Smooth muscle cell of the coronary artery (primary cell): ENCODE results near the gene CALB2. TPM values are rescaled to one million over a fixed set of nuclear protein-coding genes. Genes with fewer than 3 reads are reported as not detected.

Experiments used
- total RNA-seq: library from RNA; depleted of rRNA; stranded (reverse); fragments of >200 nt; gene quantifications from 2 replicates; pipeline ENCODE4 v1.2.3, GENCODE V29; 2014; ENCODE audit warnings: low replicate concordance

CALB2 gene
- total RNA-seq = 0.08 TPM in 1 of 2 replicates, not detected in the other

GRCh38 chr16:71358464-71358998 is at the start of gene CALB2:
Gene CALB2, plus strand, starts transcription at chr16:71358723. Its CDS starts 70 bp downstream, at chr16:71358793.

Other genes with a start within 250 kb of the CALB2 start
- 0.08 and 0.12 TPM in 2 replicates for gene HYDIN, start 128.0 kb upstream of the CALB2 start, total RNA-seq
- 10.4 and 19.5 TPM in 2 replicates for gene CMTR2, start 69.3 kb upstream of the CALB2 start, total RNA-seq
- not detected in 2 replicates for gene TLE7, start 83.3 kb downstream of the CALB2 start, total RNA-seq
- 7.7 and 9.9 TPM in 2 replicates for gene ZNF23, start 103.5 kb downstream of the CALB2 start, total RNA-seq
- gene ZNF19, start 130.6 kb downstream of the CALB2 start, total RNA-seq = 1.5 and 1.6 TPM in 2 replicates
- not detected in 2 replicates for gene CHST4, start 167.7 kb downstream of the CALB2 start, total RNA-seq
- gene TAT, start 218.4 kb downstream of the CALB2 start, total RNA-seq = not detected in 2 replicates